ENCODE data around the gene FBXW8.

Gene FBXW8

GRCh38 chr12:116924558-116925453 lies 14.1 kb downstream of the FBXW8 start:
- Histone ChIP-seq H3K36me3 (ENCODE audit: insufficient read depth, low read length) (peaks cover 17% of the 10 kb centered on the region), H3K4me3 (no peak overlapping the region), H3K9me3 (ENCODE audit: low read depth, low read length) (no peaks in the 10 kb centered on the region), H3K27ac (no peak overlapping the region), H3K9ac (ENCODE audit: insufficient read length) (no peak overlapping the region)
- TF ChIP-seq FOXP2 (optimal IDR thresholded peaks at IDR 0.05; ENCODE audit: control extremely low read depth, extremely low read length, insufficient read depth), result no peak
- no peak for TF ChIP-seq POLR2AphosphoS5 (IDR thresholded peaks at IDR 0.05; ENCODE audit: borderline replicate concordance, low read depth, low read length)
- no peak for TF ChIP-seq EZH2 (IDR thresholded peaks at IDR 0.05)
- no peak for DNase-seq (ENCODE audit: low read depth, low spot score)

GRCh38 chr12:116926283-116927243 lies 15.8 kb downstream of the FBXW8 start:
- Histone ChIP-seq H3K9me3 (ENCODE audit: low read depth, low read length) (no peaks in the 10 kb centered on the region), H3K4me3 (no peak overlapping the region), H3K9ac (ENCODE audit: insufficient read length) (no peak overlapping the region), H3K27ac (no peak overlapping the region), H3K36me3 (ENCODE audit: insufficient read depth, low read length) (peaks cover 35% of the 10 kb centered on the region)
- no peak for TF ChIP-seq EZH2 (IDR thresholded peaks at IDR 0.05)
- TF ChIP-seq FOXP2 (optimal IDR thresholded peaks at IDR 0.05; ENCODE audit: control extremely low read depth, extremely low read length, insufficient read depth), result no peak
- no peak for TF ChIP-seq POLR2AphosphoS5 (IDR thresholded peaks at IDR 0.05; ENCODE audit: borderline replicate concordance, low read depth, low read length)
- no peak for DNase-seq (ENCODE audit: low read depth, low spot score)

GRCh38 chr12:116927244-116927940 lies 16.6 kb downstream of the FBXW8 start:
- H3K9ac ChIP-seq (ENCODE audit: insufficient read length), result no peak overlapping the region
- no peaks in the 10 kb centered on the region for H3K9me3 ChIP-seq (ENCODE audit: low read depth, low read length)
- peaks cover 40% of the 10 kb centered on the region for H3K36me3 ChIP-seq (ENCODE audit: insufficient read depth, low read length)
- H3K4me3 ChIP-seq, result no peak overlapping the region
- DNase-seq (ENCODE audit: low read depth, low spot score), result no peak
- H3K27ac ChIP-seq, result no peak overlapping the region
- no peak for TF ChIP-seq POLR2AphosphoS5 (IDR thresholded peaks at IDR 0.05; ENCODE audit: borderline replicate concordance, low read depth, low read length)
- TF ChIP-seq EZH2 (IDR thresholded peaks at IDR 0.05), result no peak
- no peak for TF ChIP-seq FOXP2 (optimal IDR thresholded peaks at IDR 0.05; ENCODE audit: control extremely low read depth, extremely low read length, insufficient read depth)

- TF ChIP-seq POLR2AphosphoS5 (IDR thresholded peaks at IDR 0.05; ENCODE audit: borderline replicate concordance, low read depth, low read length) (no peak), FOXP2 (optimal IDR thresholded peaks at IDR 0.05; ENCODE audit: control extremely low read depth, extremely low read length, insufficient read depth) (no peak), EZH2 (IDR thresholded peaks at IDR 0.05) (no peak)
- H3K36me3 ChIP-seq (ENCODE audit: insufficient read depth, low read length), result peaks cover 40% of the 10 kb centered on the region
- no peaks in the 10 kb centered on the region for H3K9me3 ChIP-seq (ENCODE audit: low read depth, low read length)
- DNase-seq (ENCODE audit: low read depth, low spot score), result no peak
- H3K9ac ChIP-seq (ENCODE audit: insufficient read length), result no peak overlapping the region
- H3K4me3 ChIP-seq, result no peak overlapping the region
- no peak overlapping the region for H3K27ac ChIP-seq
These were observed 17.8 kb downstream of the FBXW8 start for GRCh38 chr12:116928504-116928903.

- H3K36me3 ChIP-seq (ENCODE audit: insufficient read depth, low read length), result peaks cover 43% of the 10 kb centered on the region
These were observed 19.1 kb downstream of the FBXW8 start for GRCh38 chr12:116929885-116930284.

GRCh38 chr12:116931665-116932064 lies 20.9 kb downstream of the FBXW8 start:
- no peak for TF ChIP-seq FOXP2 (optimal IDR thresholded peaks at IDR 0.05; ENCODE audit: control extremely low read depth, extremely low read length, insufficient read depth)
- no peak for TF ChIP-seq EZH2 (IDR thresholded peaks at IDR 0.05)
- TF ChIP-seq POLR2AphosphoS5 (IDR thresholded peaks at IDR 0.05; ENCODE audit: borderline replicate concordance, low read depth, low read length), result no peak
- DNase-seq (ENCODE audit: low read depth, low spot score), result no peak
- H3K9ac ChIP-seq (ENCODE audit: insufficient read length), result no peak overlapping the region
- no peaks in the 10 kb centered on the region for H3K9me3 ChIP-seq (ENCODE audit: low read depth, low read length)
- H3K4me3 ChIP-seq, result no peak overlapping the region
- H3K27ac ChIP-seq, result no peak overlapping the region
- H3K36me3 ChIP-seq (ENCODE audit: insufficient read depth, low read length), result peaks cover 59% of the 10 kb centered on the region

More at GRCh38 chr12:116929885-116930284, 19.1 kb downstream of the FBXW8 start:
- TF ChIP-seq FOXP2 (optimal IDR thresholded peaks at IDR 0.05; ENCODE audit: control extremely low read depth, extremely low read length, insufficient read depth), result no peak
- no peak for TF ChIP-seq POLR2AphosphoS5 (IDR thresholded peaks at IDR 0.05; ENCODE audit: borderline replicate concordance, low read depth, low read length)
- no peak for TF ChIP-seq EZH2 (IDR thresholded peaks at IDR 0.05)
- Histone ChIP-seq H3K9ac (ENCODE audit: insufficient read length) (no peak overlapping the region), H3K9me3 (ENCODE audit: low read depth, low read length) (no peaks in the 10 kb centered on the region), H3K27ac (no peak overlapping the region), H3K4me3 (no peak overlapping the region)
- no peak for DNase-seq (ENCODE audit: low read depth, low spot score)

GRCh38 chr12:116933091-116933490 lies 22.3 kb downstream of the FBXW8 start:
- no peak overlapping the region for H3K9ac ChIP-seq (ENCODE audit: insufficient read length)
- TF ChIP-seq EZH2 (IDR thresholded peaks at IDR 0.05), result no peak
- TF ChIP-seq POLR2AphosphoS5 (IDR thresholded peaks at IDR 0.05; ENCODE audit: borderline replicate concordance, low read depth, low read length), result no peak
- no peak for TF ChIP-seq FOXP2 (optimal IDR thresholded peaks at IDR 0.05; ENCODE audit: control extremely low read depth, extremely low read length, insufficient read depth)
- peaks cover 59% of the 10 kb centered on the region for H3K36me3 ChIP-seq (ENCODE audit: insufficient read depth, low read length)
- no peak for DNase-seq (ENCODE audit: low read depth, low spot score)
- H3K9me3 ChIP-seq (ENCODE audit: low read depth, low read length), result no peaks in the 10 kb centered on the region
- H3K4me3 ChIP-seq, result no peak overlapping the region
- H3K27ac ChIP-seq, result no peak overlapping the region
